ENCODE data around the gene GUK1.

DNA sequence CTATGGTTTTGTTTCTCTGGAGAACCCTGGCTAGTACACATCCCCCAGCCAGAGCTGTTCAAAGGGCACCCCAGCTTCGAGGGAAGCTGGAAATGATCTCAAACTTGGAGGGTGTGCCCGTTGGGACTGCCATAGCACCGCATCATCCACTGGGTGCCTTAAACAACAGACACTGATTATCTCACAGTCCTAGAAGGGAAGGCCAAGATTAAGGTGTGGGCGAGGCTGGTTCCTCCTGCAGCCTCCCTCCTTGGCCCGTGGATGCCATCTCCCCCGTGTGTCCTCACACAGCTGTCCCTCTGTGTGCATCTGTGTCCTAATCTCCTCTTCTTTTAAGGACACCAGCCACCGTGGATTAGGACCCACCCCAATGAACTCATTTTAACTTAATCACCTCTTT, 21.3 kb downstream of the GUK1 start:
- TF ChIP-seq, protein P1, sequence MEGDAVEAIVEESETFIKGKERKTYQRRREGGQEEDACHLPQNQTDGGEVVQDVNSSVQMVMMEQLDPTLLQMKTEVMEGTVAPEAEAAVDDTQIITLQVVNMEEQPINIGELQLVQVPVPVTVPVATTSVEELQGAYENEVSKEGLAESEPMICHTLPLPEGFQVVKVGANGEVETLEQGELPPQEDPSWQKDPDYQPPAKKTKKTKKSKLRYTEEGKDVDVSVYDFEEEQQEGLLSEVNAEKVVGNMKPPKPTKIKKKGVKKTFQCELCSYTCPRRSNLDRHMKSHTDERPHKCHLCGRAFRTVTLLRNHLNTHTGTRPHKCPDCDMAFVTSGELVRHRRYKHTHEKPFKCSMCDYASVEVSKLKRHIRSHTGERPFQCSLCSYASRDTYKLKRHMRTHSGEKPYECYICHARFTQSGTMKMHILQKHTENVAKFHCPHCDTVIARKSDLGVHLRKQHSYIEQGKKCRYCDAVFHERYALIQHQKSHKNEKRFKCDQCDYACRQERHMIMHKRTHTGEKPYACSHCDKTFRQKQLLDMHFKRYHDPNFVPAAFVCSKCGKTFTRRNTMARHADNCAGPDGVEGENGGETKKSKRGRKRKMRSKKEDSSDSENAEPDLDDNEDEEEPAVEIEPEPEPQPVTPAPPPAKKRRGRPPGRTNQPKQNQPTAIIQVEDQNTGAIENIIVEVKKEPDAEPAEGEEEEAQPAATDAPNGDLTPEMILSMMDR (IDR thresholded peaks at IDR 0.05): no peak
- TF ChIP-seq POLR2A (IDR thresholded peaks at IDR 0.05): no peak
- no peak for TF ChIP-seq EP300 (IDR thresholded peaks at IDR 0.05)

Data from gastroesophageal sphincter (tissue), 3 donors.